HepG2 (cell line): ENCODE data around the gene CAMKV. TPM values are rescaled to one million over a fixed set of nuclear protein-coding genes. Genes with fewer than 3 reads are reported as not detected.
A peak's percentile ranks its signal among the peaks of the same experiment; 100 is the strongest.

Experiments used
- E2F2 ChIP-seq: sonication (generic); formaldehyde crosslinking; IDR thresholded peaks from 2 replicates; pipeline ENCODE4 v1.4.0; 2020; ENCODE audit warnings: missing genetic modification reagents, borderline replicate concordance
- HNF4G ChIP-seq, 2 experiments: sonication (generic) in 1 of 2; formaldehyde crosslinking in 1 of 2; IDR thresholded peaks; 2 replicates each; pipeline versions ENCODE4 v1.4.0 to v1.6.1; 2011 to 2020; ENCODE audit warnings: borderline replicate concordance in 2 of 2, low read depth in 2 of 2, mild to moderate bottlenecking in 2 of 2, low read length in 1 of 2, missing genetic modification reagents in 1 of 2, moderate library complexity in 1 of 2
- MED8 ChIP-seq: sonication (generic); formaldehyde crosslinking; IDR thresholded peaks from 2 replicates; pipeline ENCODE4 v1.8.1; 2023; ENCODE audit warnings: mild to moderate bottlenecking, missing genetic modification reagents; ENCODE audit not compliant: insufficient replicate concordance
- POGZ ChIP-seq: sonication (generic); formaldehyde crosslinking; IDR thresholded peaks from 2 replicates; pipeline ENCODE4 v1.4.0; 2020; ENCODE audit warnings: mild to moderate bottlenecking, missing genetic modification reagents
- POLR2A ChIP-seq, 2 experiments: IDR thresholded peaks; 2 replicates each; pipeline ENCODE4 v1.6.1; 2011; ENCODE audit warnings: low read depth in 2 of 2, low read length in 2 of 2, mild to moderate bottlenecking in 1 of 2, moderate library complexity in 1 of 2; ENCODE audit not compliant: insufficient read depth in 1 of 2
- SMAD1 ChIP-seq: sonication (generic); formaldehyde crosslinking; IDR thresholded peaks from 2 replicates; pipeline ENCODE4 v1.4.0; 2020; ENCODE audit warnings: missing genetic modification reagents, low read depth, mild to moderate bottlenecking, borderline replicate concordance
- TCF7 ChIP-seq: sonication (generic); IDR thresholded peaks from 2 replicates; pipeline ENCODE4 v1.6.1; 2016; ENCODE audit warnings: antibody characterized with exemption, low read depth
- TEF ChIP-seq: sonication (generic); formaldehyde crosslinking; IDR thresholded peaks from 2 replicates; pipeline ENCODE4 v1.5.0; 2020; ENCODE audit warnings: missing genetic modification reagents
- TMF1 ChIP-seq: sonication (generic); formaldehyde crosslinking; IDR thresholded peaks from 2 replicates; pipeline ENCODE4 v1.8.1; 2022; ENCODE audit warnings: low read depth, missing genetic modification reagents
- USF2 ChIP-seq, 2 experiments: sonication (generic) in 1 of 2; formaldehyde crosslinking in 1 of 2; IDR thresholded peaks; 2 replicates each; pipeline versions ENCODE4 v1.5.1 to v1.6.1; 2011 to 2020; ENCODE audit warnings: borderline replicate concordance in 1 of 2, low read depth in 1 of 2, low read length in 1 of 2, mild to moderate bottlenecking in 1 of 2, missing genetic modification reagents in 1 of 2, moderate library complexity in 1 of 2
- ZFP91 ChIP-seq: sonication (generic); formaldehyde crosslinking; IDR thresholded peaks from 2 replicates; pipeline ENCODE4 v1.9.0; 2022; ENCODE audit warnings: missing genetic modification reagents, mild to moderate bottlenecking, borderline replicate concordance
- ZKSCAN8 ChIP-seq: IDR thresholded peaks from 2 replicates; pipeline ENCODE4 v1.6.1; 2016; ENCODE audit warnings: borderline replicate concordance, missing genetic modification reagents, missing compliant biosample characterization
- ZNF280B ChIP-seq: sonication (generic); formaldehyde crosslinking; IDR thresholded peaks from 2 replicates; pipeline ENCODE4 v1.5.0; 2020; ENCODE audit warnings: missing genetic modification reagents, mild to moderate bottlenecking, borderline replicate concordance
- ZNF577 ChIP-seq: sonication (generic); formaldehyde crosslinking; IDR thresholded peaks from 2 replicates; pipeline ENCODE4 v1.4.0; 2020; ENCODE audit warnings: mild to moderate bottlenecking, low read depth, missing genetic modification reagents, borderline replicate concordance
- ZNF619 ChIP-seq: sonication (generic); formaldehyde crosslinking; IDR thresholded peaks from 2 replicates; pipeline ENCODE4 v1.4.0; 2020; ENCODE audit warnings: mild to moderate bottlenecking, missing genetic modification reagents
- ZNF672 ChIP-seq: sonication (generic); formaldehyde crosslinking; IDR thresholded peaks from 2 replicates; pipeline ENCODE4 v1.8.1; 2022; ENCODE audit warnings: missing genetic modification reagents
- ZNF761 ChIP-seq: sonication (generic); formaldehyde crosslinking; conservative IDR thresholded peaks from 2 replicates; pipeline ENCODE4 v1.4.0; 2020; ENCODE audit warnings: mild to moderate bottlenecking, missing genetic modification reagents
- ZSCAN20 ChIP-seq: sonication (generic); formaldehyde crosslinking; IDR thresholded peaks from 2 replicates; pipeline ENCODE4 v1.4.0; 2020; ENCODE audit warnings: missing genetic modification reagents, mild to moderate bottlenecking, borderline replicate concordance
- polyA plus RNA-seq, 8 experiments: library from polyadenylated mRNA; depleted of rRNA in 3 of 8; stranded (reverse) in 7 of 8; unstranded in 1 of 8; fragments of >200 nt; fragmentation: Illumina TruSeq in 4 of 8; extraction: Trizol in 4 of 8; gene quantifications; 2 replicates each; pipeline versions ENCODE4 v1.2.1 to v1.2.3, GENCODE V29; 2011 to 2016; ENCODE audit warnings: low read depth in 4 of 8, missing spikeins in 1 of 8, mixed read lengths in 1 of 8; ENCODE audit not compliant: insufficient read depth in 1 of 8
- total RNA-seq, 5 experiments: library from RNA; depleted of rRNA; stranded (reverse); fragments of >200 nt; fragmentation: Illumina TruSeq; extraction: Trizol; gene quantifications; 2 replicates each; pipeline ENCODE4 v1.2.3, GENCODE V29; 2016; ENCODE audit warnings: low read depth in 1 of 5

CAMKV gene
- total and polyA plus RNA-seq, 2 of the 13 experiments (the other 11 are each of a cell fraction or from before 2014, with no cell fraction given) = 0.13 to 0.15 TPM

GRCh38 chr3:49903451-49904424, 34.0 kb upstream of the CAMKV start, which contains the start of gene MST1R (continued):
- peak; percentile 64; the same call in 1 of the 2 replicates for TF ChIP-seq E2F2 (CRISPR knock-in tag)
- no peak for TF ChIP-seq MED8 (CRISPR knock-in tag)
- no peak for TF ChIP-seq HNF4G (IDR thresholded peaks at IDR 0.05; ENCODE audit: borderline replicate concordance, low read depth, low read length)
- TF ChIP-seq HNF4G (CRISPR knock-in tag; IDR thresholded peaks at IDR 0.05; ENCODE audit: borderline replicate concordance, low read depth) = no peak
- no peak for TF ChIP-seq USF2 (IDR thresholded peaks at IDR 0.05; ENCODE audit: low read depth, low read length)
- TF ChIP-seq USF2 (CRISPR knock-in tag; IDR thresholded peaks at IDR 0.05; ENCODE audit: borderline replicate concordance) = no peak
- no peak for TF ChIP-seq ZNF577 (CRISPR knock-in tag)
- TF ChIP-seq ZSCAN20 = no peak
- TF ChIP-seq ZNF619 (CRISPR knock-in tag) = no peak
- no peak for TF ChIP-seq POLR2A (IDR thresholded peaks at IDR 0.05; ENCODE audit: insufficient read depth in 1 of 2, low read depth in 2 of 2, low read length in 2 of 2)
- no peak for TF ChIP-seq ZNF761 (CRISPR knock-in tag)
- TF ChIP-seq ZKSCAN8 (CRISPR knock-in tag) = no peak
- TF ChIP-seq TCF7 = no peak
- TF ChIP-seq ZFP91 (CRISPR knock-in tag) = peak; percentile 20; the same call in 1 of the 2 replicates
- TF ChIP-seq ZNF672 (CRISPR knock-in tag) = peak; percentile 55; the same call in 1 of the 2 replicates
- no peak for TF ChIP-seq POGZ
- no peak for TF ChIP-seq TEF (CRISPR knock-in tag)
- no peak for TF ChIP-seq TMF1 (CRISPR knock-in tag)
- TF ChIP-seq SMAD1 (CRISPR knock-in tag) = no peak
- TF ChIP-seq ZNF280B (CRISPR knock-in tag) = no peak
